HG03064 (cell line): Measurements from ENCODE around the gene USP34.
A peak's percentile ranks its signal among the peaks of the same experiment; 100 is the strongest.
"Not testable (repeated sequence)": the region's sequence is repeated elsewhere in the genome, so short reads cannot be mapped to it uniquely, and the experiment has no call there.

ENCODE experiments used
- ATAC-seq: cut with Tn5 transposase; IDR thresholded peaks from one replicate; pipeline ENCODE4 v1.9.1; 2021; ENCODE audit warnings: low read depth; ENCODE audit not compliant: unreplicated experiment

Gene USP34

DNA sequence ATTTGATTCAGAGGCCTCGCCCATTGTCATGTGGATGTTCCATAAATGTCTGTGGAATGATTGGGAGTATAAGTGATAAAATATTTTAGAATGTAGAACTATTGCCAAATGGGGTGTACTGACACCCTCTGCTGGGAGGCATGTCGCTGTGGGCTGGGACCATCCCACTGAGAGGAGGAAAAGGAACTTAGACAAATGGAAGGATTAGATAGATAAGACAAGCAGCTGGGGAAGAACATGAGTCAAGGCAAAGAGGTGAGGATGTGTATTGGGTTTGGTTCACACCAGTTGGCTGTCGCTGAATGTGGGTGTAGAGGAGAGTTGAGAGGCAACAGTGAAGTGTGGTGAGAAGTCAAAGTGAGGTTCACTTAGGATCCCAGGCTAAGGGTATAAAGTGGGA lies 304.9 kb downstream of the USP34 start:
- ATAC-seq: no peak

GRCh38 chr2:61165082-61165481 lies 305.8 kb downstream of the USP34 start:
- not testable (repeated sequence) for ATAC-seq

DNA sequence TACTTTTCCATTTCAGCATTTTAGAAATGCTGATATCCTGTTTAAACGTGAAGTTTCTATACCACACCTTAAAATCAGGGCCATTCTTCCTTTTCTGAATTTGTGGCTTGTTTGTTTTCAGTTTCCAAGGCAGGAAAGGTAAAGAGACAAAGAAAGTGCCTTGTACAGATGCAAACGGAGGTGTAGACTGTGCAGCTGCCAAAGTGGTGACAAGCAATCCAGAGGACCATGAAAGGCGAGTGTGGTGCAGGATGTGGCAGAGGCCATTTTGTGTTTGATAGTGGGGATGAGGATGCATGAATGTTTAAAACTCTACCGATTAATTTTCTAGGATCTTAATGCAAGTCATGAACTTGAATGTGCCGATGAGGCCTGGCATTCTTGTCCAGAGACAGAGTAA lies 308.2 kb downstream of the USP34 start:
- ATAC-seq: no peak

GRCh38 chr2:61161888-61162287 lies 309.0 kb downstream of the USP34 start, which contains the start of gene C2orf74:
C2orf74 (plus strand) TSS chr2:61162188; CDS start chr2:61162515, 327 bp downstream.
- ATAC-seq: no peak

DNA sequence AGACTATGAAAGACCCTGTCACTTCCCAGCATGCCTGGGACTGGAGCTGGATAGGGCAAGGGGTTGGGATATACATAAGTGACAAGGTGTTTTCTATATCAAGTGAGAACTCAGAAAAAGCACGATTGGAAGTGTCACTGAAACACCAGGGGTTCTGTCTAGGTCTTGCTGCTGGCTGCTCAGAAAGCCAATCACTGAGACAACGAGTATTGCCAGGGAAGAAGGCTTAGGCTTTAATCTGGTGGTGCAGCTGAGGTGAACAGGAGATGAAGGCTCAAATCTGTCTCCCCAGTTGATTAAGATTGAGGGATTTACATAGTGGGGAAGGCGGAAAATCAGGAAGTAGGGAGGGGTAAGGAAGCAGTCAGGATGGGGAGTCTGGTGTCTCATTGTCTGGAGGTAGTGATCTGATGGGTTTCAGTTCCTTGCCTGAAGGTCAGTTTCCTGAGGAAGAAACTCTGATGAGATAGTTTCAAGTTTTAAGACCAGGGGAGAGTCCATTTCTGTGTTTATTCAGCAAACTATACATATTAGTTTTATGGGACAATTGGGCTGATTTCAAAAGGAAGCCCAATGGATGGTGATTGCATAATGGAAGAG lies 312.4 kb downstream of the USP34 start:
- ATAC-seq: no peak

GRCh38 chr2:61157371-61158003 lies 313.4 kb downstream of the USP34 start:
- ATAC-seq: no peak

DNA sequence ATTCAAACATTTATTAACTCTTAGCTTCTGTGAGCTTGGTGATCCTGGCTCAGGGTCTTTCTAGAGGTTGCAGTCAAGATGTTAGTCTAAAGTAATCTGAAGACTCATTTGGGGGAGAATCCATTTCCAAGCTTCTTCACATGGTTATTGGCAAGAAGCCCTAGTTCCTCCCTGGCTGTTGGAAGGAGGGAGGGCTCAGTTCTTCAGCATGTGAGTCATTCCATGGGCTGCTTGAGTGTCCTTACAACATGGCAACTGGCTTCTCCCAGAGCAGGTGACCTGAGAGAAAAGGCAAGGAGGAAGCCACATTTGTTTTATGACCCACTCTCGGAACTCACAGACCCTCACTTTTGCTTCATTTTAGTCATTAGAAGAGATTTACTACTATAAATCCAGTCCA lies 319.5 kb downstream of the USP34 start:
- ATAC-seq: no peak

DNA sequence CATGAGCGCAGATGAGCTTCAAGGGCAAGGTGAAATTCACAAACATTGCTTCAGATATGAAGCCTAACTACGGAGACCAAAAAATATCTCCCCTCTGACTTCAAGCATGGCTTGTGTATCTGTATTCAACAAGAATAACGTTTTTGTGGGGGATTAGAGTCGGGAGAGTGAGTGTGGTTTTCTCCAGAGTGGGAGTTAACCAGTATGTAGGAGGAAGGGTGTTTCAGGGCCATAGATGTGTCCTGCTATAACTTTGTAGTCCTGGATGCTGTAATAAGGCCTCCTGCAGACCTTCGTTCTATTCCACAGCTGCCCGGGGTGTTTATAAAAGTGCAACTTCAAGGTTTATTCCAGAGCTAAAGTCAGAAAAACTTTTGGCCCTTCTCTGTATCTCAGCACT lies 321.8 kb downstream of the USP34 start:
- ATAC-seq: no peak

DNA sequence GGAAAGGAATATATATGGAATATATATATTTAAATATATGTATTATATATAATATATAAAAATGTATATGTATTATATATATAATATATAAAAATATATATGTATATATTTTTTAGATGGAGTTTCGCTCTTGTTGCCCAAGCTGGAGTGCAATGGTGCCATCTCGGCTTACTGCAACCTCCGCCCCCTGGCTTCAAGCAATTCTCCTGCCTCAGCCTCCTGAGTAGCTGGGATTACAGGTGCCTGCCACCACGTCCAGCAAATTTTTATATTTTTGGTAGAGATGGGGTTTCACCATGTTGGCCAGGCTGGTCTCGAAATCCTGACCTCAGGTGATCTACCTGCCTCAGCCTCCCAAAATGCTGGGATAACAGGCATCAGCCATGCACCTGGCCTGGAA lies 322.8 kb downstream of the USP34 start:
- not testable (repeated sequence) for ATAC-seq

GRCh38 chr2:61145990-61146389 lies 324.9 kb downstream of the USP34 start:
- no peak for ATAC-seq

DNA sequence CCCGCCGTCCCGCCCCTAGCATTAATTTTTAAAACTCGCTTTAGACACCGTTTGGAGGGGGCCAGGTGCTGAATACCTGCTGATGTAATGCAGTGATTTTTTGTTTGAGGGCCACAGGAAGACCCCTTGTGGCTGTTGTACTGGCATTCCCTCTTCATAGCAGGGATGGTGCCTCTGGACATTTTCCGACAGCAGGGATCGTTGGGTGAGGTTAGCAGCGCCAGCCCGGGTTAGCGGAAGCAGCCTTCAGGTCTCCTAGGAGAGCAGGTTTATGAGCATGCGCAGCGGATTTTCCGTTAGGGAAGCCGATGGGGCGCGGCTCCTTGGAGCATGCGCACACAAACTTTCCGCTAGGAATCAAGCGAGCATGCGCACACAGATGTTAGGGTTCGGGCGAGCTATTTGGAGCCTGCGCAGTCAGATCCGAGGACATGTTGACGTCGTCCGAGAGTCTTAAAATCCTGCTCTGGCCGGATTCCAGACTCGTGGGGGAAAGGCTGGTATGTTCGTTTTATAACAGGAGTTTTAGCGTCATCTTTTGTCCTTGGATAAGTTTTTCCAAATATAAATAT lies 326.1 kb downstream of the USP34 start:
- ATAC-seq: peak; percentile 83

GRCh38 chr2:61141151-61141550 lies 329.7 kb downstream of the USP34 start:
- ATAC-seq: no peak

- ATAC-seq: no peak
These were observed 332.0 kb downstream of the USP34 start for GRCh38 chr2:61138859-61139258.
